NCI-H526 (cell line): ENCODE results near the gene EHMT1.
A peak's percentile ranks its signal among the peaks of the same experiment; 100 is the strongest.
"Not testable (repeated sequence)": the region's sequence is repeated elsewhere in the genome, so short reads cannot be mapped to it uniquely, and the experiment has no call there.

ENCODE experiments used
- DNase-seq, 2 experiments: peaks; one replicate each; lab custom pipeline; 2025; lab: John Stamatoyannopoulos, UW

Gene EHMT1

DNA sequence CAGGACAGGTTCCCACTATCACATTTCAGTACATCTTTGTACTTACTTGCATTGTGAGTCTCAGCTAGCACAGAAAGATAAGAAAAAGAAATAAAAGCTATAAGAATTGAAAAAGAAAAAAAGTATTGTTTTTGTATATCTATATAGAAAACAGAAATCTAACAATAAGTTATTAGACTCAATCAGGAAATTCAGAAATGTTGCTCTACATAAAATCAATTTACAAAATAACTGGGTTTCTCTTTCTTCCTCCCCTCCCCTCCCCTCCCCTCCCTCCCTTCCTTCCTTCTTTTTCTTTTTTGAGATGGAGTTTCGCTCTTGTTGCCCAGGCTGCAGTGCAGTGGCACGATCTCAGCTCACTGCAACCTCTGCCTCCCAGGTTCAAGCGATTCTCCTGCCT lies 251.6 kb downstream of the EHMT1 start:
- DNase-seq: no peak

DNA sequence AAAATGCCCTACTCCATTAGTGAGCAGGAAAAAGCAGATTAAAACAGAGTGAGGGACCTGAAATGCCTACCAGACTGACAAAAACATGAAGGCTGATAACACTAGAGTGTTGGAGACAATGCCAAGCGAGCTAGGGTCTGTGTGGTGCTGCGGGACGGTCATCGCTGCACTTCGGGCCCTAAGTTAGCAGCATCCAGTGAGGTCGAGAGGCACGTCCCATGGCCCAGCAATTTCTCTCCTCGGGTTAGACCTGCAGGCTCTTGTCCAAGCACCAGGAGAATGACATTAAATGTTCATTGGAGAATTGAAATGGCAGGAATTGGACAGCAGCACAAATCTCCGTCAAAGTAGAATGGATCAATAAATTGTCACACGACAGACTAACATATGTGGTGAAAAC lies 253.5 kb downstream of the EHMT1 start:
- DNase-seq: no peak

DNA sequence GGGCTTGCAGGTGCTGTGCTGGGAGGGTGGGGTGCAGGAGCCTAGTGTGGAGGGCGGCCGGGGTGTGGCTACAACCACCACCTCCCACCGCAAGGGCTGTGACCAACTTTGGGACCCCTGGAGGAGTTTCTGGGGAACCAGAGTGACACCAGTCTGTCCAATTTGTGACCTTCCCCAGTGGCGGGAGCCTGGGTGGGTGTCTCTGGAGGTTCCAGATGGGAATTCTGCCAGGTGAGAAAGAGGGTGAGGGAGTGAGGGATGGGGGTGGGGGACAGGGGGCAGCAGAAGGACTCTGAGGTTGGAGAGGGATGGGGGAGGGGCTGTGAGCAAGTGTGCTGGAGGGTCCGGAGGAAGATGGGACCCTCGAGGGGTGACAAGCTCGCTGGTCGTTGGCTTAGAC lies 254.6 kb downstream of the EHMT1 start:
- no peak for DNase-seq

DNA sequence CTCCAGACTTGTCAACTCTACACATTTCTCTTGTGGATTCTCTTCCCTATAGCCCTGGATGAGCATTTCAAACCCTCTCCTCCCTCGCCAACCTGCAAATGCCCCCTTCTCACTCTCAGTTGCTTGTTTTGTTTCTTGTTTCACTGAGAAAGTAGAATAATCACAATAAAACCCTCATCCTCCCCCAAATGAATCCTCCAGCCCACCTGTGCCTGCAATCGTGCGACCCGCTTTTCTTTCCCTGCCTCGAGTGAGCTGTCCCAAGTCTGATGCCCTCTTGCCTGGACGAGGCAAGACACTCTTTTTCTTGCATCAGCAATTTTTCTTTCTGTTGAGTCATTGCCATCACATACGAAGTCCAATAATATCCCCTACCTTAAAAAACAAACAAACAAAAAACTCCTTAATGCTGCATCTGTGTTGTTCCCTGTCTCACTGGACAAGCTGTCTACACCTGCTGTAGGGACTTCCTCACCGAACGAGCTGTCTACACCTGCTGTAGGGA lies 255.1 kb downstream of the EHMT1 start:
- no peak for DNase-seq

DNA sequence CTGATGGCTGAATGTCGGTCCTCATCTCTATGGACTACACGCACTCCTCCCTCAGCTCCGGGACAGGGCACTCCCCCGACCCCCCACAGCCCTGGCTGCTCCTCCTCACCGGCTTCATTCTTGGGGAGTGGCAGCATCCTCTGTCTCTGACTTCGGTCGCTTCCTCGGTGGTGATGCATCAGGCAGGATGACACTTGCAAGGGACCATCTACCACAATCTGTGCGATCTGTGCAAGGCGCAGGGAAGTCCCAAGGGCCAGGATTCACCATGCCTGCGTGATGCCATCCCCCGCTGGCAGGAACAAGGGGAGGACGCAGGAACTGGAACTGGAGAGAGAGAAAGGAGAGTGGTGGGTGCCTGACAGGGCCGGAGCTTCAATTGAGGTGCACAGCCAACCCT lies 256.5 kb downstream of the EHMT1 start:
- DNase-seq: no peak

DNA sequence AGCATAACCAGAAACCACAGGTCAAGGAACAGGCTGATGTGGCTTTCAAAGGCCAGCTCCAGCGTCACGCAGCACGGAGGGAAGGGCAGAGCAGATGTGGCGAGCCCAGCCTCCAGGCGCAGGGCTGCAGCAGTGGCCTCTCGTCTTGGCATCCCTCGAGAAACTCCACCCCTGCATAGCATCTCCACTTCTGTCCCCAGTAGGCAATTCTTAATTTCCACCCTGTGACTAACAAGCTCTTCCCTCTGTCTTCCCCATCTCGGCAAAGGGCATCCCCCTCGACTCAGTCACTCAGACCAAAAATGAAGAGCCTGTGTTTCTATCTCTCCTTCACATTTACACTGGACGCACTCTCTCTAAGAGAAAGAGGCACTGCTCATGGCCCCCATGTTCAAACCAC lies 257.0 kb downstream of the EHMT1 start:
- DNase-seq: no peak

DNA sequence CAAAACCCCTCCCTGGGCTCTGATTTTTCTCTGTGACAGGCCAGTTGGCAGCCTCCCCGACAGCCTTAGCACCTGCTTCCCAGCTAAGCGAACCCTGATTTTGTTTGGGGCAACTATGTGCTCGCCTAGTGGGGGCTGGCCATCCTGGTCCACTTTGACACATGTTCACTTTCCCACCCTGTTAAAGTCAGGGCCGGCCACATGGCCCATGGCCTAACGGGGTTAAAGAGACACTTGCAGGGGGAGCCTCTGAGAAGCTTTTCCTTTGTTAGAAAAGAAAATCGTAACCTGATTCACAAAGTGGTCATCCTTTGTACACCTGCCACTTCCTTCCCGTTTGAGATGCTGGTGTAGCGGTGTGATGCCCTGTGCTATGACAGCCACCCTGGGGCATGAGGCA lies 257.5 kb downstream of the EHMT1 start:
- no peak for DNase-seq

DNA sequence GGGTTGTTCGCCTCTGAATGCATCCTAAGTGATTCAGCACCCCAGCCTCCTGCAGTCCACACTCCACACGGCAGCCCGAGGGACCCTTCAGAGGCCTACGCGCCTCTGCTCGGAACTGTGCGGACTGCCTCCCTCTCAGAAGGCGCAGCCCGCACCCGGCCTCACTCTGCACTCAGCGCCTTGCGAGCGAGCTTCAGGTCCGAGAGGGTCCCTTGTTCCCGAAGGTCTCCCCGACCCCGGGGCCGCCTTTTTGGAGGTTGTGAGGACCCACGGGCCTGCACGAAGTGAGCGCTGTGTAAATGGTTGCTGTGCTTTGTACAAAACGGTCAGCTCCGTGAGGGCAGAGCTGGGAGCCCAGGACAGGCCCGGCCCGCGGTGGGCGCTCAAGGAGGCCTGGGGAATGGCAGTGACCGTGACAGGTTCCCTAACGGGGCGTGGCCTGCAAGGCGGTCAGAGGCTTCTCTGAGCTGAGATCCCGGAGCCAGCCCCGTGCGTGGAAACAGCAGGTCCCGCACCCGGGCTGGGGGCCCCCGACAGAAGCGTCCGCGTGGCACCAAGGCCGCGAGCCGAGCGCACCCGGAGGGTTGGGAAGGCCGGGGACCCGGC lies 258.1 kb downstream of the EHMT1 start:
- DNase-seq: no peak

DNA sequence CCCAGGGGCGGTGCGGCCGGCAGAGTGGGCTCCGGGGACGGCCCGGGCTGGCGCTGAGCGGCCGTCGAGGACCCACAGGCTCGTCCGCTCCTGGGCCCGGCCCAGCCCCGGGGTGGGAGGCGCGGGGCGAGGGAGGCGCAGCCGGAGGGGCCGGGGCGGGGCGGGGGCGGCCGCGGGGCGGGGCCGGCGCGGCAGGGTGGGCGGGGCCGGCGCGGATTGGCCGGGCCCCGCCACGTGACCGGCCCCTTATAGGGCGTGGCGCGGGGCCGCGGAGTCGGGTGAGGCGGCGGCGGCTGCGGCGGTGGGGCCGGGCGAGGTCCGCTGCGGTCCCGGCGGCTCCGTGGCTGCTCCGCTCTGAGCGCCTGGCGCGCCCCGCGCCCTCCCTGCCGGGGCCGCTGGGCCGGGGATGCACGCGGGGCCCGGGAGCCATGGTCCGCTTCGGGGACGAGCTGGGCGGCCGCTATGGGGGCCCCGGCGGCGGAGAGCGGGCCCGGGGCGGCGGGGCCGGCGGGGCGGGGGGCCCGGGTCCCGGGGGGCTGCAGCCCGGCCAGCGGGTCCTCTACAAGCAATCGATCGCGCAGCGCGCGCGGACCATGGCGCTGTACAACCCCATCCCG lies 258.8 kb downstream of the EHMT1 start, which contains the start of gene CACNA1B:
Gene CACNA1B, plus strand, starts transcription at position 277 of the 617 bp plus-strand sequence. Its CDS starts 152 bp downstream, at position 429.
- DNase-seq: peak in 1 of 2 experiments; percentile 71

DNA sequence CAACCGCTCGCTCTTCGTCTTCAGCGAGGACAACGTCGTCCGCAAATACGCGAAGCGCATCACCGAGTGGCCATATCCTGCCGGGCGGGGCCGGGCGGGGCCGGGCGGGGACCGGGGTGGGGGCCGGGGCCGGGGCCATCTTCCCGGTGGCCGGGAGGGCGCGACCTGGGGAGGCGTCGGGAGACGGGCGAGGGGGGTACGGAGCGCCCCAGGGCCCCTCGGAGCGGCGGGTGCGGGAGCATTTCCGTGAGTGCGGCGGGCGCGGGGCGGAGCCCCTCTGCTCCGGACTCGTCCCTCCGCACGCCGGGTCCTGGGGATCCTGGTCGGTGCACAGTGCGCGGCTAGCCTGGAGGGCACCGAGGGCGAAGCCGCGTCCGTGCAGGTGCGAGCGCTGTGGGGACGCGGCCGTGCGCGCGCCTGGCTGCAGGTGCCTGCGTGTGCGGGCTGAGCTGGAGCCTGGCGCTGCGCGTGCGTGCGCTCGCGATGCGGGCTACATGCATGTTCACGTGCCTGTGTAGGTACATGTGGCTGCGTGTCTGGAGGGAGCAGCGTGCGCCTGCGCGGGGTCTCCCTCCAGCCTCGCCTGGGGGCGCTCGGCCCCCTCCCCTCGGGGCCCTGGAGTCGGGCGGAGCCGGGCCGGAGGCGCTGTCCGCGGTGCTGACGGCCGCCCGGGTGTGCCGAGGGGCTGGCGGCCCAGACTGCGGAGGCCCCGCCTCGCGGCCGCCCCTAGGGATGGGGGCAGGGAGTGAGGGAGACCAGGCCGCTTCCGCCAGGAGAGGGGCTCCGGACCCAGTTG lies 259.5 kb downstream of the EHMT1 start:
- DNase-seq: peak; percentile 10 to 59

DNA sequence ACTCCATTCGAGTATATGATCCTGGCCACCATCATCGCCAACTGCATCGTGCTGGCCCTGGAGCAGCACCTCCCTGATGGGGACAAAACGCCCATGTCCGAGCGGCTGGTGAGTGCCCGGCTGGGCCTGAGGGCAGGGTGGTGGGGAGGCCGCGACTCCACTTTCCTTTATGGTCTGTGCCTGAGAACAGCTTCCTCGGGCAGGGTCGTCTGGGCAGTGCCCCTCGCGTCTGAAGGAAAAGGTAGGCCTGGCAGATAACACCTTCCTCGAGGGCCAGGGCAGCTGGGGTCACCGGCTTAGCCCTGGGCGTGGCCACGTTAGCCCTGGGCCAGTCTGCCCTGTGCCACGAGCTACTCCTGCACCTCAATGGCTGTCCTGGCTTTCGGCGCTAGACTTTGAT lies 260.2 kb downstream of the EHMT1 start:
- no peak for DNase-seq

DNA sequence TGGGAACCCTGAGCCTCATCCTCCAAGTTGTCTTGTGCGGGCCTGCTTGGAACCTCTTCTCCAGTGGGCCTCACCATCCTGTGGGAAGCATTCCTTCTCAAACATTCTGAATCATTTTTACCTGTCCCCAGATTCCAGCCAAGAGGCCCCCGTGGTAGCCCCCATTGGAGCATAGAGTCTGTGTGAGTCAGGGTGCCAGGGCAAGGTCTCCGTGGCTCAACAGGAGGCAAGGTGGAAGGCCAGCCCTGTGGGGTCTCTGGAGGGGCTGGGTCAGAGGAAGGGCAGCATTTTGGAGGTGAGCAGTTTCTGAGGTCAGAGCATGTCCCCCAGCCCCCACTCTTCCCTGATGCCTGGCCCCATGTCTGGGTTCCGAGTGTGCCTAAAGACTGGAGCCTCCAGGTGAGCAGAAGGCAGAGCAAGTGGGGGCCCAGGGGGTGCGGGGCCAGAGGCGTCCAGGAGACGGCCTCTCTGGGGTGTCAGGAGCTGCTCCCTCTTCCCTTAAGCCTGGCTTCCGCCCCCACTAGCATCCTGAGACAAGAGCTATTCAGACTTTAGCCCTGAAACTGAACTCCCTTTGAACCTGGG lies 260.9 kb downstream of the EHMT1 start:
- DNase-seq: no peak

DNA sequence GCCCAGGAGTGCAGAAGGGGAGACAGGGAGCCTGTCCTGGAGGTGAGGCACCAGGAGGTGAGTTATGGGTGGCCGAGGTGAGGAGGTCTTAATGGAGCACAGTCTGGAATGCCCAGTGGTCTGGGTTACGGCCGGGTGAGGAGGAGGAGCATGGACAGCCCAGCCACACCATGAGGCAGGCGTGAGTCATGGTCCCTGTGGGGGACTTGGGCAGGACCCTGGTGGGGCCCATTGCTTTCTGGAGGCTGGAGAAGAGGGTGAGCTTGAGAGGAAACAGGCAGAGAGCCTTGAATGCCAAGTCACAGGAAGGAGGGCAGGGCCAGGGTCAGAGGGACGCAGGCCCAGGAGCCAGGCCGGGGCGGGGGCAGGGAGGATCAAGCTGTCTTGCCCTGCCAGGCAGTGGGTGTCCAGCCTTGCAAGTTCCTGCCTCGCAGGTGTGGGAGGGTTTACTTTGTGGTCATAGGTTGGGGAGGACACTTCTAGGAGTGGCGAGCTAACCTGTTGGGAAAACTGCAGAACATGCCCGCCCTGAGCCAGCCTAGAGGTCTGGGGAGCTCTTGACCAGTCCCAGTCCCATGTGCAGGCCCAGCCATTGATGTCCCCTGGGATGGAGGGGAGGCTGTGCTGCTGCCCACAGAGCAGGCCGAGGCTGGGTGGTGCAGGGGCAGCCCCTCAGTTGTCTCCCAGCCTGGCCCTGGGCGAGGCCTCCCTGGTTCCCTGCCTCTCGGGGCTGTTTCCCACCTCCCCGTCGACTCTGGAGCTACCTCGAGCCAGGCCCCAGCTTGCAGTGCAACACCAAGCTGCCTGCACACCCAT lies 261.6 kb downstream of the EHMT1 start:
- DNase-seq: no peak

DNA sequence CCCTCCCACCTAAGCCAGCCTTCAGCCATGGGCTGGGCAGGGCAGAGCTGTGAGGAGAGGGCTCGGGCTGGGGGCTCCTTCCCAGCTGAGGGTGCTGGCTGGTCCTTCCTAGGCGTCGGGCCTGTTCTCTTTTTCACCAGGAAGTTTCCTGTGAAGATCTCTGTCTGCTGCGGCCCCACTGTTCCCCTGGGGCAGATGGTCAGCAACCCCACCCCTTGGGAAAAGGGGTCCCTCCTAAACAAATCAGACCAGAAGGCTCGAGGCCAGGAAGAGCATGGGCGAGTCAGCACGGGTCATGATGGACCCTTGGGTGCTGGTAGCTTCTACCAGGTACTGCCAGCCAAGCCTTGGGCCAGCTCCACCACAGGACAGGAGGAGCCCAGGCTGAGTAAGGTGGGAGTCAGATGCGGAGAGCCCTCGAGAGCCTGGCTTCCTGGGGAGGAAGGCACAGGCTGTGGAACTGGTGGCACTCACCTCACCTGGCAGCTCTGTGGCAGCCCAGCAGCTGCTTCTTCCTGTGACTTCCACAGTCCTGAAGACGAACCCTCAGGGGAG lies 262.2 kb downstream of the EHMT1 start:
- no peak for DNase-seq

DNA sequence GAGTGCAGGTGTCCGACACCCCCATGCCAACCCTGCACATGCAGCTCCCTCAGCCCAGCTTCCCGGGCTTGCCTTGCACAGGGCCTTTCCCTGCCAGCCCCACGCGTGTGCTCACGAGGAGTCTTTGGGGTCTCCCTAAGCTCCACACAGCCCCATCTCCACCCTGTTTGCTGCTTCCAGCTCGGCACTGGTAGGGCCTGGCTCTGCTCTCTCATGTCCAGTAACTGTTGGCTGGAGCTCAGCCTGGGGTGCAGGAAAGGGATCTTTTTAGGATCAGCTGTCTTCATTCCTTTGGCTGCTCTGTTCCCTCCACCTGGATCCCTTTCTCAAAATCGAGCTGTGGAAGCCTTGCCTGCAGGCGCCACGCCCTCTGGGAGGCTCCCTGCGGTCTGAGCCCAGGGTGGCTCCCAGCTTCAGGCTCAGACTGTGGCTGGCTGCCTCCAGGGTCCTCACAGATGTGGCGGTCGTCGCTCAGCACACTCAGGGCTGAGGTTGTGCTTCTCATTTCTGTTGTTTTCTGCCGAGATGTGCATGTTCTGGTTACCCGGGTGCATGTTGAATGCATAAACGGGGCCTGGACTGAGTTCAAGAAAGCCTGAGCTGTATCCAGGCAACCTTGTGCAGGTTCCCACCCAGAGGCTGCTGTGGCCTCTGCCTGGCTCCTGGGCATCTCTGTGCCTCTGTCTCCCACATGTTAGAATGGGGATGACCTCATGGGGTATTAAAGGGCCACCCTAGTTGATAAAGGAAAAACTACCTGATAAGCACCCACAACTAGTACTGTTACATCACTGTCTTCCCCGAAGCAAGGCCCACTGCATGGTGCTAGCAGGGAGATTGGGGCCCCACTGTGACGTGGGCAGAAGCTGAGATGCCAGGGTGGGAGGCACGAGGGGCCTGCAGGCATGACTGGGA lies 263.0 kb downstream of the EHMT1 start:
- DNase-seq: no peak

DNA sequence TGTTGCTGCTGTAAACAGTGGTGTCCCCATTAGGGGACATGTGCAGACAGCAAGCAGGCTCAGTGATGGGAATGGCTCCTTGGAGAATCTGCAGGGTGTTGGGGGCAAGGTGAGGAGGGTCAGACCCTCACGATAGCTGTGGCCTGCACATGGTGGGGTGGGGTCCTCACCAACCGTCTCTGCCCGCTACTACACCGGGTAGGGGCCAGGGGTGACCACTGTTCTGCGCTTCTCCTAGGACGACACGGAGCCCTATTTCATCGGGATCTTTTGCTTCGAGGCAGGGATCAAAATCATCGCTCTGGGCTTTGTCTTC lies 263.7 kb downstream of the EHMT1 start:
- no peak for DNase-seq

DNA sequence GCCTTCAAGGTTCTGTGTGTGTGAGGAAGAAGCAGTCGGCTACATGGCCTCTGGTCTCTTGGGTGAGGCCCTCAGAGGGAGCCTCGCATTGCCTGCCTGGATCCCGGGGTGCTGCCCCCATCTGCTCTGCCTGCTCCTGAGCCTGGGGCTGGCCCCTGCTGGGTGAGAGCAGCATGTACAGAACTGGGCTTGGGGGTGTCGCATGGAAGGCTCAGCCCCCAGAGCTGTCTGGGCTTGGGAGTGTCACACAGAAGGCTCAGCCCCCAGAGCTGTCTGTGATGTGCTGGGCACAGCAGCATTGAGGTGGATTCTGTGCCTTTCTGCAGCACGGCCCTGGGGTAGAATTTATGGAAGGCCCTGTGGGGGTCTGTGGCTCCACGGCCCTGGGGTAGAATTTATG lies 265.2 kb downstream of the EHMT1 start:
- DNase-seq: not testable (repeated sequence)

DNA sequence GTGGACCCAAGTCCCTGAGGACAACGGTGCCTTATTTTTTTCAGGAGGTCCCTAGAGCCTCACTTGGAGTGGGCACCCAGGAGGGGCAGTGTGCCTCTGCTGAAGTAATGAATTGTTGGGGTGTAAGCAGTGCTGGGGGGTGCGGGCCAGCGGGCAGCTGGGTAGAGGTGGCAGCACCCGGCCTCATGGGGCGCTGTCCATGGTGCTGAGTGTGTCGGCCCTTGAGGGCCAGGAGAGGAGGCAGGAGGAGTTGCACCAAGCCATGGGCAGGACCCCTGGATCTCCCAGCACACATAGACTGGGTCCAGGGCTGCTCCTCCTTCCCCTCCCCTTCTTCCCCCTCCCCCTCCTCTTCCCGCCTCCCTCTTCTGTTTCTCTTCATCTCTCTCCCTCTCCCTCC lies 265.7 kb downstream of the EHMT1 start:
- not testable (repeated sequence) for DNase-seq

DNA sequence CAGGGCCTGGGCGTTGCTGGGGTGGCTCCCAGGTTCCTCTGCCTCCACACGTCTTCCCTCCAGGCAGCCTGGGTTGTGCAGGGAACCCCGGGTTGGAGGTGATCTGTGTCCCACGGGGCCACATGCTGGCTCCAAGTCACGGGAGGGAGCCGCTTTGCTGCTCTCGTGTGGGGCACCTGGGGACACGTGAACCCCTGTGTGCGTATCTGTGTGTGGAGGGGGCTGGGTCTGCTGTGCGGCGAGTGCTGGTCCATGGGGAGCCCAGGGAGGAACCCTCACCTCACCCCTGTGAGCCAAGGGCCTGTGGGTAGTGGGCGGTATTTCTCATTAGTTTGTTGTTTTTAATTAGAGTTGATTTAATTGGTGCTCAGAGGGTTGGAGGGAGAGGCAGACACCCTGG lies 266.3 kb downstream of the EHMT1 start:
- DNase-seq: not testable (repeated sequence)
